OCI-LY1 (cell line): ENCODE measurements around the gene L1CAM.

Experiments
- H2AFZ ChIP-seq: fragments of 200-600 bp; sonication (generic), shearing (Covaris generic); 2 replicates; pipeline ENCODE4 v1.6.0; 2014; ENCODE audit warnings: antibody characterized with exemption, mild to moderate bottlenecking, low read length
- H3F3A ChIP-seq: fragments of 200-600 bp; sonication (generic), shearing (Covaris generic); 2 replicates; pipeline ENCODE4 v1.6.0; 2014; ENCODE audit warnings: mild to moderate bottlenecking, antibody characterized with exemption, low read length, moderate library complexity; ENCODE audit not compliant: insufficient read depth
- H3K27ac ChIP-seq: fragments of 200-600 bp; sonication (generic); 2 replicates; pipeline ENCODE4 v1.5.1; 2014; ENCODE audit warnings: low read length, mixed run types, mild to moderate bottlenecking, low read depth; ENCODE audit not compliant: poor library complexity, severe bottlenecking
- H3K27me3 ChIP-seq: fragments of 200-600 bp; sonication (generic); 2 replicates; pipeline ENCODE4 v1.6.0; 2014; ENCODE audit warnings: antibody characterized with exemption, mild to moderate bottlenecking, low read length, moderate library complexity; ENCODE audit not compliant: insufficient read depth
- H3K36me3 ChIP-seq: fragments of 200-600 bp; sonication (generic); 2 replicates; pipeline ENCODE4 v1.6.1; 2014; ENCODE audit warnings: mild to moderate bottlenecking, antibody characterized with exemption, low read length, moderate library complexity, mixed read lengths; ENCODE audit not compliant: insufficient read depth
- H3K4me1 ChIP-seq: fragments of 200-600 bp; sonication (generic); 2 replicates; pipeline ENCODE4 v1.5.1; 2014; ENCODE audit warnings: mild to moderate bottlenecking, low read length, moderate library complexity; ENCODE audit not compliant: insufficient read depth, severe bottlenecking
- H3K4me2 ChIP-seq: fragments of 200-600 bp; sonication (generic), shearing (Covaris generic); 2 replicates; pipeline ENCODE4 v1.6.1; 2014; ENCODE audit warnings: low read length
- H3K4me3 ChIP-seq: fragments of 200-600 bp; sonication (generic); 2 replicates; pipeline ENCODE4 v1.5.1; 2014; ENCODE audit warnings: low read length, low read depth, mild to moderate bottlenecking, mixed read lengths; ENCODE audit not compliant: poor library complexity, severe bottlenecking
- H3K79me2 ChIP-seq: fragments of 200-600 bp; shearing (Covaris generic); 2 replicates; pipeline ENCODE4 v1.6.1; 2016; ENCODE audit warnings: mixed run types, low read length, mixed read lengths; ENCODE audit not compliant: insufficient read depth
- H3K9ac ChIP-seq: fragments of 200-600 bp; sonication (generic), shearing (Covaris generic); 2 replicates; pipeline ENCODE4 v1.6.1; 2014; ENCODE audit warnings: mild to moderate bottlenecking, low read length, mixed read lengths
- H3K9me2 ChIP-seq: fragments of 200-600 bp; sonication (generic), shearing (Covaris generic); 2 replicates; pipeline ENCODE4 v1.6.1; 2014; ENCODE audit warnings: low read depth, mild to moderate bottlenecking, low read length, mixed read lengths
- H3K9me3 ChIP-seq: fragments of 200-600 bp; shearing (Covaris generic); 2 replicates; pipeline ENCODE4 v1.6.1; 2014; ENCODE audit warnings: low read length, mixed read lengths
- H4K20me1 ChIP-seq: fragments of 200-600 bp; sonication (generic), shearing (Covaris generic); 2 replicates; pipeline ENCODE4 v1.6.0; 2016; ENCODE audit warnings: mild to moderate bottlenecking, low read length; ENCODE audit not compliant: insufficient read depth
- CTCF ChIP-seq: fragments of 200-600 bp; sonication (generic), shearing (Covaris generic); IDR thresholded peaks from 2 replicates; pipeline ENCODE4 v1.5.1; 2017; ENCODE audit warnings: mild to moderate bottlenecking, antibody characterized with exemption, low read length, moderate library complexity, mixed read lengths
- EZH2 ChIP-seq: fragments of 200-600 bp; sonication (generic), shearing (Covaris generic); IDR thresholded peaks from 2 replicates; pipeline ENCODE4 v1.8.0; 2017; ENCODE audit warnings: borderline replicate concordance, mixed run types, mild to moderate bottlenecking, antibody characterized with exemption, low read length, moderate library complexity, mixed read lengths

The L1CAM gene

GRCh38 chrX:153864101-153864500 lies 21.9 kb downstream of the L1CAM start:
- no peaks in the 10 kb centered on the region for H3K9me2 ChIP-seq
- H3K27me3 ChIP-seq = no peaks in the 10 kb centered on the region
- no peaks in the 10 kb centered on the region for H3K79me2 ChIP-seq
- TF ChIP-seq CTCF = no peak
- no peak for TF ChIP-seq EZH2
- H3K36me3 ChIP-seq = no peaks in the 10 kb centered on the region
- H3K4me3 ChIP-seq = no peak overlapping the region
- no peak overlapping the region for H2AFZ ChIP-seq
- H3K27ac ChIP-seq = no peak overlapping the region
- H3F3A ChIP-seq = no peaks in the 10 kb centered on the region
- no peak overlapping the region for H3K4me2 ChIP-seq
- no peaks in the 10 kb centered on the region for H4K20me1 ChIP-seq
- H3K4me1 ChIP-seq = no peaks in the 10 kb centered on the region
- no peaks in the 10 kb centered on the region for H3K9me3 ChIP-seq
- no peak overlapping the region for H3K9ac ChIP-seq

- Histone ChIP-seq H3K79me2 (no peaks in the 10 kb centered on the region), H3K4me2 (no peak overlapping the region), H3K27me3 (no peaks in the 10 kb centered on the region), H3K4me3 (no peak overlapping the region), H3K4me1 (no peaks in the 10 kb centered on the region), H3K36me3 (no peaks in the 10 kb centered on the region), H3F3A (no peaks in the 10 kb centered on the region), H3K9ac (no peak overlapping the region), H4K20me1 (no peaks in the 10 kb centered on the region), H3K9me2 (no peaks in the 10 kb centered on the region), H3K9me3 (no peaks in the 10 kb centered on the region), H3K27ac (no peak overlapping the region), H2AFZ (no peak overlapping the region)
- TF ChIP-seq CTCF = no peak
- TF ChIP-seq EZH2 = no peak
Observed at GRCh38 chrX:153863251-153863991, 22.6 kb downstream of the L1CAM start.

GRCh38 chrX:153862369-153863250 lies 23.4 kb downstream of the L1CAM start:
- H3K4me3 ChIP-seq = no peak overlapping the region
- no peak for TF ChIP-seq CTCF
- TF ChIP-seq EZH2 = no peak
- H3K4me1 ChIP-seq = no peaks in the 10 kb centered on the region
- no peak overlapping the region for H3K27ac ChIP-seq
- no peaks in the 10 kb centered on the region for H3K27me3 ChIP-seq
- no peak overlapping the region for H3K4me2 ChIP-seq
- H3K9me3 ChIP-seq = no peaks in the 10 kb centered on the region
- no peak overlapping the region for H3K9ac ChIP-seq
- no peaks in the 10 kb centered on the region for H3K36me3 ChIP-seq
- no peaks in the 10 kb centered on the region for H3K9me2 ChIP-seq
- H2AFZ ChIP-seq = no peak overlapping the region
- no peaks in the 10 kb centered on the region for H3K79me2 ChIP-seq
- H3F3A ChIP-seq = no peaks in the 10 kb centered on the region
- H4K20me1 ChIP-seq = no peaks in the 10 kb centered on the region
